ENCODE measurements around the gene FXYD5. TPM values are rescaled to one million over a fixed set of nuclear protein-coding genes. Genes with fewer than 3 reads are reported as not detected.
A peak's percentile ranks its signal among the peaks of the same experiment; 100 is the strongest.

Gene FXYD5
- total RNA-seq, 3 donors from 2014 or later: 52.4 to 56.7 (median 56.2) TPM

DNA sequence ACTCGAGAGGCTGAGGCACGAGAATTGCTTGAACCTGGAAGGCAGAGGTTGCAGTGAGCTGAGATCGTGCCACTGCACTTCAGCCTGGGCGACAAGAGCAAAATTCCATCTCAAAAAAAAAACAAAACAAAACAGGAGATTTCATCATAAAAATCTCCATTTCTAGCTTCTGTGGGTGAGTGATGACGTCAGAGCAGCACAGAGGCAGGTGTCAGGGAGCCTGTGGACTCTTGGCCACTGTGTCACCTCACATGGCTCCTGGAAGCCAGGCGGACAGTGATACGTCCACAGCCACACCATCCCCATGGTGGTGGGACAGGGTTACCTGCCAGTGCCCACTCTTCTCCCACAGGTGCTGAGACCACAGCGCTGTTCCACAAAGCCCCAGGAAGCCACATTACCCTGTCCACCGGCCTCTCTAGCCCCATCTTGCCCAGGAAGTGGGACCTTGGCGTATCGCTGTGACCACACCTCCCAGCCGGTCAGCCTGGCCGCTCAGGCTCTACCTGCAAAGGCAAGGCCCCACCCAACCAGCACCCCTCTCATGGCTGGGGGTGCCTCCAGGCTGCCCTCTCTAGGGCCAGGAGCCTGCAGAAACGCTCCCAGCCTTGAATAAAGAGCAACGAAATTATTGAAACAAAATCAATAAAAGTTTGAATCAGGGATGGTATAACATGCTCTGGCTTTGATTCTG, 41.4 kb upstream of the FXYD5 start:
- H3K36me3 ChIP-seq: no peaks in the 10 kb centered on the region
- H3K4me1 ChIP-seq: peaks cover 0 to 5% of the 10 kb centered on the region in 2 donors
- H3K27ac ChIP-seq: peak overlapping the region; percentile 41 to 91
- H3K27me3 ChIP-seq: no peaks in the 10 kb centered on the region
- no peak overlapping the region for H3K4me3 ChIP-seq
- intact Hi-C loops (cut with DNase I; ENCODE audit: low total_unique reads): no loop called here
- no peaks in the 10 kb centered on the region for H3K9me3 ChIP-seq
- no peak for TF ChIP-seq POLR2AphosphoS5 (IDR thresholded peaks at IDR 0.05)
- TF ChIP-seq POLR2A (IDR thresholded peaks at IDR 0.05): no peak
- TF ChIP-seq, protein P1, sequence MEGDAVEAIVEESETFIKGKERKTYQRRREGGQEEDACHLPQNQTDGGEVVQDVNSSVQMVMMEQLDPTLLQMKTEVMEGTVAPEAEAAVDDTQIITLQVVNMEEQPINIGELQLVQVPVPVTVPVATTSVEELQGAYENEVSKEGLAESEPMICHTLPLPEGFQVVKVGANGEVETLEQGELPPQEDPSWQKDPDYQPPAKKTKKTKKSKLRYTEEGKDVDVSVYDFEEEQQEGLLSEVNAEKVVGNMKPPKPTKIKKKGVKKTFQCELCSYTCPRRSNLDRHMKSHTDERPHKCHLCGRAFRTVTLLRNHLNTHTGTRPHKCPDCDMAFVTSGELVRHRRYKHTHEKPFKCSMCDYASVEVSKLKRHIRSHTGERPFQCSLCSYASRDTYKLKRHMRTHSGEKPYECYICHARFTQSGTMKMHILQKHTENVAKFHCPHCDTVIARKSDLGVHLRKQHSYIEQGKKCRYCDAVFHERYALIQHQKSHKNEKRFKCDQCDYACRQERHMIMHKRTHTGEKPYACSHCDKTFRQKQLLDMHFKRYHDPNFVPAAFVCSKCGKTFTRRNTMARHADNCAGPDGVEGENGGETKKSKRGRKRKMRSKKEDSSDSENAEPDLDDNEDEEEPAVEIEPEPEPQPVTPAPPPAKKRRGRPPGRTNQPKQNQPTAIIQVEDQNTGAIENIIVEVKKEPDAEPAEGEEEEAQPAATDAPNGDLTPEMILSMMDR (IDR thresholded peaks at IDR 0.05): no peak
- DNase-seq (ENCODE audit: low spot score in 2 of 2): no peak

DNA sequence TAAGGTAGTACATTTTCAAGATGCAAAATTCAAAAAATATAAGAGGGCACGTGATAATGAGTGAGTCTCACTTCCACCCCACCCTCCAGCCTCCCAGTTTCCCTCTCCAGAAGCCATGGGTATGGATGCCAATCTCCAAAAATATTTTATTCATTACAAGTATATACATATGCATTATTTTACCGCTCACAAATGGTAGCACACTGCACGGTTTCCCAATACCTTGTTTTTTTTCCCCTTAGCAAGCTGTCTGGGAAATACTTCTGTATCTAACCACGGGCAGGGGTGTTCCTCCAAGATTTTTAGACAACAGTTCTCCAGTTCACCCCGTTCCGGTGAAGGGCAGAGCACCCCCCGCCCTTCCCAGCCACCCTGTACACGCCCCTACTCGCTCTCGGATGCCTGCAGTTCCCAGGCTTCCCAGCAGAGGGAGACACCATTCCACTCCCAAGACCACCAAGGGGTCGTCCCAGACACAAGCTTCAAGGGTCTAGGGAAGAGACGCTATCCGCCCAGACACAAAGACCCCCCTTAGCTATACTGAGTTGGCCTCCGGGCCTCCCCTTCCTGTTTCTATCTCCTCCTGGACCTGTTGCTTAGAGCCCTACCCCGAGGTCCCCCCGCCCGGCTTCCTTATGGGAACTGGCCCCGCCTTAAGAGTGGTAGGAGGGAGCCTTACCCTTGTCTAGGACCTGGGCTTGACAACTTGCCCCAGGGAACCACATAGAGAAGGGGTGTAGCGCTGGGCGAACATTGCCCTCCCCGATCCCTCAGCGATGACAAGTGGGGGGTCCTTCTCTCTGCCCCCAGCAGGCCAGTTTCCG, 40.0 kb upstream of the FXYD5 start:
- TF ChIP-seq, protein P1 (IDR thresholded peaks at IDR 0.05): peak; percentile 95 to 99 (median 98)
- peak in 2 of 3 donors; percentile 24 for TF ChIP-seq POLR2AphosphoS5 (IDR thresholded peaks at IDR 0.05)
- TF ChIP-seq POLR2A (IDR thresholded peaks at IDR 0.05): no peak
- H3K4me1 ChIP-seq: peaks cover 0 to 5% of the 10 kb centered on the region in 2 donors

DNA sequence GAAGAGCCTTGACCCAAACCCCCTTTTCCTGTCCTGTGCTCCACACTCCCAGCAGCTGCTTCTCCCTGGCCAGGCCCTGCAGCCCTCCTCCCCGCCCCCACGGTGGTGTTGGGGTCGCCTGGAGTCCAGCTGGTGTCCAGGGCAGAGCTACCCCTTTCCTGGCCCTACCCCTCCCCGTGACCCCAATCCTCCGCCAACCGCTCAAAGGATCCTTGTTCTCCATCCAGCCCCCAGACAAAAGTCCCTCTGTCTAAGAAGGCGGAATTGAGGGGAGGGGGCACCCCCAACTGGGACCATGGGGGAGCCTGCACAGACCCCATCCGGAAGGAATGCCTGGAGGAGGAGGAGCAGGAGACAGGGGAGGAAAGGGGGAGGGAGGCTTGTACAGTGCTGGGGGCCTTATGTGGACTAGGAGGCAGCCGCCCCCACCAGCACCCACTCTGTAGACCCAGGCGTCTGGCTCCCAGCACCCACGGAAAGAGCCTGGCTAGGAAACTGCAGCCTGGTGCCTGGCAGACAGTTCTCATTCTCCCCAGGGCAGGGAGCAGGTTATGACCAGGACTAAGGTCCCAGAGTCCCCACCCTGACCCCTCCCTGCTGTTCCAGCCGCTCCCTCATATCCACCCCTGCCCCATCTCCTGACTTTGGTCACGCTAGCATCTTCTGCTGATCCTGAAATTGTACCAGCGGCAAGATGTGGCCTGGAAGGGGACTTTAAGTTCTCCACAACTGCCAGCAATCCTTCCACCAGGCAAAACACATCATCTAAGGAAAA, 39.2 kb upstream of the FXYD5 start, which contains the start of gene FXYD3:
FXYD3 (plus strand) TSS at position 647 of the 775 bp plus-strand sequence. CDS start 3,554 bp downstream, outside the sequence.
- H3K36me3 ChIP-seq: no peaks in the 10 kb centered on the region
- intact Hi-C loops (cut with DNase I; ENCODE audit: low total_unique reads): no loop called here
- H3K9me3 ChIP-seq: no peaks in the 10 kb centered on the region
- peak within 1 kb of the TSS; percentile 91 for H3K27ac ChIP-seq
- TF ChIP-seq, protein P1 (IDR thresholded peaks at IDR 0.05): no peak
- TF ChIP-seq POLR2A (IDR thresholded peaks at IDR 0.05) (no peak), POLR2AphosphoS5 (IDR thresholded peaks at IDR 0.05) (no peak)
- no peaks in the 10 kb centered on the region for H3K27me3 ChIP-seq
- no peak for DNase-seq (ENCODE audit: low spot score in 2 of 2)
- H3K4me3 ChIP-seq: peak within 1 kb of the TSS; percentile 17 to 75 (median 60)
- peaks cover 0 to 7% of the 10 kb centered on the region in 2 donors for H3K4me1 ChIP-seq

More for the DNA sequence above, 40.0 kb upstream of the FXYD5 start:
- peak; percentile 72 to 78 for DNase-seq (ENCODE audit: low spot score in 2 of 2)
- intact Hi-C loops (cut with DNase I; ENCODE audit: low total_unique reads): no loop called here
- peak overlapping the region; percentile 17 to 75 (median 60) for H3K4me3 ChIP-seq
- no peaks in the 10 kb centered on the region for H3K36me3 ChIP-seq
- no peaks in the 10 kb centered on the region for H3K27me3 ChIP-seq
- peak overlapping the region; percentile 91 for H3K27ac ChIP-seq
- no peaks in the 10 kb centered on the region for H3K9me3 ChIP-seq

DNA sequence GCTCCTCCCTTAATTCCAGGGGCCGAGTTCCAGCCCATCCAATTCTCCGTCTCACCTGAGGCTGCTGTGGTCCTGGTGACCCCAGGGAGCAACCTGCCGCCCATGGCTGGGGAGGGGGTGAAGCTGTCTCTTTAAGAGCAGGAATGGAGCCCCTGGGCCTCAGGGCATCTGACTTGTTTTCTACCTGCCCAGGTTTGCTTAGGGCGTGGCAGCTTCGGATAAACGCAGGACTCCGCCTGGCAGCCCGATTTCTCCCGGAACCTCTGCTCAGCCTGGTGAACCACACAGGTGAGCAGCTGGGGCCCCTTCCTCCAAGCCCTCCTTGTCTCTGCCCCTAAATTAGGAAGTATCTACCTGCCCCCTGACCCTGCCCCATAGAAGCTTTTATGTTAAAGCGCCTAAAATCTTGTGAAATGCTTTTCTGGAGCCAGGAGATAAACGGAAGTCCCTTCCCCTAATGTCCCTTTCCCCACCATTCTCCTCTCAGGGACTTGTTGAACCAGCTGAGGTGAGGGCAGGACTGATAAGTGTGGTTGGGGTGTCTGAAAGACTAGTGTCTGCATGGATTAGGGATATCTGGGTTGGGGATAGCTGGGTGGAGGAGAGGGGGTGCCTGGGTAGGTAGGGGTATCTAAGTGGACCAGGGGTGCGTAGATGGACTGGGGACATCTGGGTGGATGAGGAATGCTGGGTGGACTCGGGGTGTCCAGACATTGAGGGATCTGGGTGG, 38.3 kb upstream of the FXYD5 start:
- Histone ChIP-seq H3K4me1 (peaks cover 0 to 8% of the 10 kb centered on the region in 2 donors), H3K27me3 (no peaks in the 10 kb centered on the region), H3K9me3 (no peaks in the 10 kb centered on the region), H3K4me3 (peak overlapping the region in 2 of 3 donors; percentile 60 to 75), H3K27ac (peak overlapping the region; percentile 91), H3K36me3 (no peaks in the 10 kb centered on the region)
- peak; percentile 69 to 80 for DNase-seq (ENCODE audit: low spot score in 2 of 2)
- intact Hi-C loops (cut with DNase I; ENCODE audit: low total_unique reads): no loop called here
- TF ChIP-seq, protein P1 (IDR thresholded peaks at IDR 0.05): no peak
- TF ChIP-seq POLR2AphosphoS5 (IDR thresholded peaks at IDR 0.05): no peak
- TF ChIP-seq POLR2A (IDR thresholded peaks at IDR 0.05): no peak
